Raji (cell line): ENCODE measurements around the gene VASH2.

Experiments used
- POLR2A ChIP-seq: IDR thresholded peaks from 2 replicates; pipeline ENCODE4 v1.6.1; 2011; ENCODE audit warnings: low read depth, low read length, control low read depth; ENCODE audit not compliant: insufficient read depth

Gene VASH2

DNA sequence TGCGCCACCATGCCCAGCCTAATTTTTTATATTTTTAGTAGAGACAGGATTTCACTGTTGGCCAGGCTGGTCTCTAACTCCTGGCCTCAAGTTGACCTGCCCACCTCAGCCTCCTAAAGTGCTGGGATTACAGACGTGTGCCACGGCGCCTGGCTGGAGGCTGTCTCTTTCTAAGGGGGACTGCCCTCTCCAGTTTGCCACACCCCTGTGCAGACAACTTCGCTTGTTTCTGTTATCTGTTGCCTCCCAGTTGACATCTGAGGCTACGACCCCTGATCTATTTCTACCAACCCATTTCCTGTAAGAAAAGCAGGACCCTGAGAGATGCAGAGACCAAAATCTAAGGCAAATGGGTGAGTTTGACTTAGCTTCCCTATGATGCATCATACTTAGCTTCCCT, 24.0 kb upstream of the VASH2 start:
- TF ChIP-seq POLR2A, result no peak

GRCh38 chr1:212928323-212929291, 21.7 kb upstream of the VASH2 start:
- no peak for TF ChIP-seq POLR2A

GRCh38 chr1:212930986-212931678, 19.2 kb upstream of the VASH2 start:
- no peak for TF ChIP-seq POLR2A

- TF ChIP-seq POLR2A, result no peak
Measured at GRCh38 chr1:212933815-212934471, 16.4 kb upstream of the VASH2 start.

- no peak for TF ChIP-seq POLR2A
Measured at GRCh38 chr1:212935387-212935981, 14.9 kb upstream of the VASH2 start.

- TF ChIP-seq POLR2A, result no peak
Measured at GRCh38 chr1:212937034-212937433, 13.3 kb upstream of the VASH2 start.

- TF ChIP-seq POLR2A, result no peak
Measured at GRCh38 chr1:212938846-212939245, 11.5 kb upstream of the VASH2 start.

DNA sequence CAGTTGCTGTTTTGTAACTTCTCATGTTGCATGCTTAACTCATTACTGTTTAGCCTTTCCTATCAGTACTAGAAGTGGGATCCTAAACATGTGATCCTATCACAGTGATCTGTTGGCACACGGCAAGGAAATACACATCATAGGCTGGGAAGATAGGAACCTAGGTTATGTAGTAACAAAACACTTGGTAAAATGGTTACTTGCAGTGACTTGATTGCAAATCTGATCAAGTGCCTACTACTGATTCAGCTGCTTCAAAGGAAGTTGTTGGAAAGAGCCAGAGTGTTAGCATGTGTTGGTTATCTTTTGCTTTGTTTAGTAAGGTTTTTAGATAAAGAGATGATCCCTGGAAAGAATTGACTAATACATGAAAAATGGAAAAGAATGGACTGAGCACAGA, 8.9 kb upstream of the VASH2 start:
- TF ChIP-seq POLR2A, result no peak

GRCh38 chr1:212942679-212943392, 7.5 kb upstream of the VASH2 start:
- TF ChIP-seq POLR2A, result no peak

GRCh38 chr1:212943393-212943710, 7.0 kb upstream of the VASH2 start:
- no peak for TF ChIP-seq POLR2A

DNA sequence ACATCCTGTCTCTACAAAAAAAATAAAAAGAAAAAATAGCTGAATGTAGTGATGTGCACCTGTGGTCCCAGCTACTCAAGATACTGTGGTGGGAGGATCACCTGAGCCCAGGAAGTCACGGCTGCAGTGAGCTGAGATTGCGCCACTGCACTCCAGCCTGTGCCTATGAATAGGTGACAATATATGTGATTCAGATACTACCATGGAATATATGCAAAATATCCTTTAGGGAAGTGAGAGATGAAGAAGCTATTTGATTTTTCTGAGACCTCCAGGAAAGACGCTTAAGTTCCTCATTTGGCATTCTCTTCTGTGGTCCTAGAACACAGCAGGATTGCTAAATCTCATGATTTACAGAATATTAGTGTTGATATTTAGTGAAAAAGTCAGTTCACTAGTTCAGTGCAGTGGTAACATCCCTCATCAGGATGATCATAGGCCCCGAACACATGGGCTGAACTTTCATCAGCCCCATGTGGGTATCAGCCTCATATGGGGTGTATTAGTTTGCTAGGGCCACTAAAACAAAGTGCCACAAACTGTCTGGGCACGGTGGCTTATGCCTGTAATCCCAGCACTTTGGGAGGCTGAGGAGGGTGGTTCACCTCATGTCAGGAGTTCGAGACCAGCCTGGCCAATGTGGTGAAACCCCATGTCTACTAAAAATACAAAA, 6.0 kb upstream of the VASH2 start:
- TF ChIP-seq POLR2A, result no peak

GRCh38 chr1:212945056-212945455, 5.3 kb upstream of the VASH2 start:
- TF ChIP-seq POLR2A, result no peak

GRCh38 chr1:212945463-212946160, 4.7 kb upstream of the VASH2 start:
- TF ChIP-seq POLR2A, result no peak

DNA sequence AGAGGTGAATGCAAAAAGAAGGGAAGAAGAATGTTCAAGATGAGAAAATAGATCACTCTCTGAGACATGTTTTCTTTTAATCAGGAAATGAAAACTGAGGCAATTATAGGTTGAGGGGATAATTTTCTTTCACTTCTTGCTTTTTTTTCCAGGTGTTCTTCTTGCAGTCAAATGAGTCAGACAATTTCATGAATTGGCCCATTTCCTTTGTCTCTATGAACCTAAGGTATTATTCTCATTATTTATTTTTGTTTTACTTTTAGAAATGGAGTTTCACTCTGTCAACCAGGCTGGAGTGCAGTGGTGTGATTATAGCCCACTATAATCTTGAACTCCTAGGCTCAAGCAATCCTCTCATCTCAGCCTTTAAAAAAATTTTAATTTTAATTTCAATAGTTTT, 3.5 kb upstream of the VASH2 start:
- no peak for TF ChIP-seq POLR2A
